Head of caudate nucleus (tissue), 42 donors: ENCODE results near the gene KPNA3.
A peak's percentile ranks its signal among the peaks of the same experiment; 100 is the strongest.

Experiments used
- DNase-seq, 42 donors: peaks; one replicate each; pipeline versions ENCODE4 v3.0.0 to v3.0.0-alpha.2; 2020 to 2021; ENCODE audit warnings: mixed read lengths in 7 of 42
- intact Hi-C: fragments of 100-400 bp; cut with DNase I; formaldehyde crosslinking; loops from one replicate; pipeline ENCODE4 v1.15.0; 2022

KPNA3 gene

GRCh38 chr13:49693877-49694276 is 98.6 kb downstream of the KPNA3 start:
- intact Hi-C loops: no loop called here
- DNase-seq: no peak

- intact Hi-C loops: no loop called here
- no peak for DNase-seq
Measured at GRCh38 chr13:49693191-49693733, 99.2 kb downstream of the KPNA3 start.

- DNase-seq: peak; percentile 63 to 94 (median 90)
- intact Hi-C loops: no loop called here
Measured at GRCh38 chr13:49690995-49691784, 101.3 kb downstream of the KPNA3 start, which contains the start of gene EBPL. TSS of gene EBPL (minus strand) at chr13:49691486. CDS start at chr13:49691424, 62 bp downstream.

- no peak for DNase-seq
- intact Hi-C loops: no loop called here
Measured at GRCh38 chr13:49690133-49690994, 102.1 kb downstream of the KPNA3 start.

GRCh38 chr13:49683489-49683888 is 109.0 kb downstream of the KPNA3 start:
- no peak for DNase-seq

GRCh38 chr13:49681842-49682435 is 110.5 kb downstream of the KPNA3 start:
- intact Hi-C loops: no loop called here
- DNase-seq: no peak

More at GRCh38 chr13:49683489-49683888, 109.0 kb downstream of the KPNA3 start:
- intact Hi-C loops: no loop called here

- DNase-seq: no peak
- intact Hi-C loops: loop anchor here (10.0 kb wide), 1 partner anchor 116 kb away; the partner anchor contains the start of gene KPNA3
Measured at GRCh38 chr13:49679246-49679645, 113.2 kb downstream of the KPNA3 start.

GRCh38 chr13:49678191-49678914 is 114.1 kb downstream of the KPNA3 start:
- intact Hi-C loops: loop anchor here (10.0 kb wide), 1 partner anchor 116 kb away; the partner anchor contains the start of gene KPNA3
- no peak for DNase-seq

- intact Hi-C loops: loop anchor here (10.0 kb wide), 1 partner anchor 118 kb away; the partner anchor contains the start of gene KPNA3
- no peak for DNase-seq
Measured at GRCh38 chr13:49676581-49677298, 115.7 kb downstream of the KPNA3 start.

- intact Hi-C loops: loop anchor here (10.0 kb wide), 1 partner anchor 124 kb away; the partner anchor contains the start of gene KPNA3
- DNase-seq: no peak
Measured at GRCh38 chr13:49670828-49671227, 121.7 kb downstream of the KPNA3 start.

- intact Hi-C loops: loop anchor here (2.0 to 10.0 kb wide), 2 partner anchors 125 to 179 kb away; partner anchors contain the start of gene KPNA3
- DNase-seq: peak; percentile 34 to 87 (median 68)
Measured at GRCh38 chr13:49669735-49670309, 122.7 kb downstream of the KPNA3 start.

GRCh38 chr13:49667773-49668172 is 124.7 kb downstream of the KPNA3 start:
- intact Hi-C loops: loop anchor here (2.0 kb wide), 1 partner anchor 181 kb away; no protein-coding TSS in a partner anchor

GRCh38 chr13:49664606-49665005 is 127.9 kb downstream of the KPNA3 start:
- no peak for DNase-seq
- intact Hi-C loops: no loop called here

More at GRCh38 chr13:49667773-49668172, 124.7 kb downstream of the KPNA3 start:
- DNase-seq: no peak

- intact Hi-C loops: no loop called here
- peak in 4 of 42 donors; percentile 12 to 25 (median 18) for DNase-seq
Measured at GRCh38 chr13:49657241-49657641, 135.2 kb downstream of the KPNA3 start.

- no peak for DNase-seq
- intact Hi-C loops: no loop called here
Measured at GRCh38 chr13:49655906-49656305, 136.6 kb downstream of the KPNA3 start.

GRCh38 chr13:49654011-49654410 is 138.5 kb downstream of the KPNA3 start:
- DNase-seq: no peak
- intact Hi-C loops: no loop called here

- DNase-seq: no peak
- intact Hi-C loops: no loop called here
Measured at GRCh38 chr13:49653478-49653877, 139.0 kb downstream of the KPNA3 start.
